K562 (cell line): ENCODE measurements around the gene AARSD1. TPM values are rescaled to one million over a fixed set of nuclear protein-coding genes. Genes with fewer than 3 reads are reported as not detected.

Experiments used
- ATAC-seq: fragments of 200-7000 bp; cut with Tn5 transposase; 3 replicates; pipeline ENCODE4 v1.9.1; 2020; ENCODE audit warnings: moderate library complexity
- BruUV-seq: library from RNA; stranded (reverse); fragments of 400-500 nt; replicated peaks from 2 replicates; lab custom pipeline; 2021; lab: Mats Ljungman, UMichigan
- CTCF ChIA-PET: fragments of 300-600 bp; formaldehyde crosslinking; extraction: SDS; loops from one replicate; lab custom pipeline; 2021; ENCODE audit warnings: low intra/inter-chr PET ratio; lab: Yijun Ruan, JAX
- POLR2A ChIA-PET: fragments of 300-600, 350-650 bp; sonication (Branson Sonifier 250); formaldehyde crosslinking; extraction: SDS; loops from one replicate; lab custom pipeline; 2021; ENCODE audit warnings: antibody characterized with exemption, inconsistent platforms; lab: Yijun Ruan, JAX
- DNase-seq, 4 experiments: peaks; one replicate each; pipeline versions ENCODE4 v3.0.0 to v3.0.0-alpha.2; 2011 to 2018; ENCODE audit warnings: low spot score in 3 of 4, mixed read lengths in 3 of 4; ENCODE audit errors: extremely low read depth in 1 of 4
- FAIRE-seq: peaks from 2 replicates; lab custom pipeline; 2011; peaks lifted over from hg19 to GRCh38; lab: Jason Lieb, UNC
- H2AFZ ChIP-seq: 2 replicates; pipeline ENCODE4 v1.6.0; 2011; ENCODE audit warnings: low read depth, low read length, control low read depth, inconsistent platforms
- H3K27ac ChIP-seq: fragments of 200-600 bp; 3 replicates; pipeline ENCODE4 v1.8.0; 2011; ENCODE audit warnings: low read depth, mild to moderate bottlenecking, control low read depth, inconsistent platforms, low read length, moderate library complexity, mixed read lengths; ENCODE audit errors: extremely low read depth
- H3K27me3 ChIP-seq, 2 experiments: fragments of 300-600 bp in 1 of 2; 2 replicates in 1 of 2; 3 replicates in 1 of 2; pipeline versions ENCODE4 v1.6.0 to v1.8.0; 2011; ENCODE audit warnings: inconsistent platforms in 2 of 2, low read length in 2 of 2, mild to moderate bottlenecking in 1 of 2, mixed read lengths in 1 of 2, moderate library complexity in 1 of 2; ENCODE audit not compliant: control insufficient read depth in 2 of 2, insufficient read depth in 2 of 2
- H3K36me3 ChIP-seq: fragments of 300-600 bp; 3 replicates; pipeline ENCODE4 v1.8.0; 2011; ENCODE audit warnings: mild to moderate bottlenecking, low read length, inconsistent platforms; ENCODE audit not compliant: control insufficient read depth, insufficient read depth
- H3K4me1 ChIP-seq, 2 experiments: fragments of 200-600 bp in 1 of 2; replicated peaks in 1 of 2; 2 replicates in 1 of 2; 3 replicates in 1 of 2; pipeline versions ENCODE4 v1.5.1 to v1.8.0; 2011; ENCODE audit warnings: inconsistent platforms in 2 of 2, low read length in 2 of 2, mild to moderate bottlenecking in 1 of 2, mixed read lengths in 1 of 2, moderate library complexity in 1 of 2; ENCODE audit not compliant: control insufficient read depth in 2 of 2, insufficient read depth in 2 of 2
- H3K4me2 ChIP-seq: 2 replicates; pipeline ENCODE4 v1.6.1; 2011; ENCODE audit warnings: low read length, control low read depth, inconsistent platforms, mixed read lengths; ENCODE audit not compliant: insufficient read depth
- H3K4me3 ChIP-seq: fragments of 200-600 bp; sonication (generic), shearing (Covaris generic); 2 replicates; pipeline ENCODE4 v1.5.1; 2016; ENCODE audit warnings: control low read depth, inconsistent platforms
- H3K79me2 ChIP-seq: fragments of 200-600 bp; 3 replicates; pipeline ENCODE4 v1.8.0; 2011; ENCODE audit warnings: low read length, inconsistent platforms; ENCODE audit not compliant: control insufficient read depth, insufficient read depth
- H3K9ac ChIP-seq, 2 experiments: 2 replicates each; pipeline versions ENCODE4 v1.6.0 to v1.6.1; 2011; ENCODE audit warnings: low read depth in 2 of 2, low read length in 2 of 2, control low read depth in 1 of 2, inconsistent platforms in 1 of 2, mild to moderate bottlenecking in 1 of 2, mixed read lengths in 1 of 2; ENCODE audit not compliant: insufficient read depth in 1 of 2
- H3K9me1 ChIP-seq: one replicate; pipeline ENCODE4 v1.6.0; 2011; ENCODE audit warnings: inconsistent platforms, mild to moderate bottlenecking, low read length, moderate library complexity; ENCODE audit not compliant: control insufficient read depth, insufficient read depth
- H3K9me3 ChIP-seq: replicated peaks from 2 replicates; pipeline ENCODE4 v1.5.1; 2011; ENCODE audit warnings: low read depth, low read length, inconsistent platforms; ENCODE audit not compliant: control insufficient read depth, insufficient read depth
- H4K20me1 ChIP-seq: replicated peaks from 2 replicates; pipeline ENCODE4 v1.6.1; 2011; ENCODE audit warnings: low read length, inconsistent platforms, mixed read lengths; ENCODE audit not compliant: control insufficient read depth, insufficient read depth
- BMI1 ChIP-seq: fragments of 150-350 bp; IDR thresholded peaks from 2 replicates; pipeline ENCODE4 v1.6.1; 2014; ENCODE audit warnings: low read length
- CREB3 ChIP-seq: fragments of 450-650 bp; conservative IDR thresholded peaks from 2 replicates; pipeline ENCODE4 v1.6.1; 2016; ENCODE audit warnings: missing genetic modification characterization, low read depth, mild to moderate bottlenecking, missing compliant biosample characterization, moderate library complexity
- ETS2 ChIP-seq: IDR thresholded peaks from 2 replicates; pipeline ENCODE4 v1.6.1; 2016; ENCODE audit warnings: borderline replicate concordance, missing genetic modification characterization, mild to moderate bottlenecking, moderate library complexity, missing compliant biosample characterization; ENCODE audit not compliant: poor library complexity, severe bottlenecking
- GTF2A2 ChIP-seq: IDR thresholded peaks from 2 replicates; pipeline ENCODE4 v1.6.1; 2016; ENCODE audit warnings: mild to moderate bottlenecking, missing genetic modification characterization, missing compliant biosample characterization
- POU5F1 ChIP-seq: fragments of 150-350 bp; IDR thresholded peaks from 2 replicates; pipeline ENCODE4 v1.6.1; 2014; ENCODE audit warnings: borderline replicate concordance, low read length, low read depth, mild to moderate bottlenecking; ENCODE audit not compliant: partially characterized antibody
- RBM14 ChIP-seq: fragments of 200-400 bp; formaldehyde crosslinking; IDR thresholded peaks from 2 replicates; pipeline ENCODE4 v1.6.1; 2018; ENCODE audit warnings: low read depth, mild to moderate bottlenecking, low read length, moderate library complexity, borderline replicate concordance; ENCODE audit not compliant: insufficient read depth
- SLC30A9 ChIP-seq: fragments of 250-450 bp; sonication (Bioruptor Pico); IDR thresholded peaks from 2 replicates; pipeline ENCODE4 v1.8.0; 2022; ENCODE audit warnings: mild to moderate bottlenecking, moderate library complexity
- SMARCA4 ChIP-seq: fragments of 450-650 bp; IDR thresholded peaks from 2 replicates; pipeline ENCODE4 v1.6.1; 2016
- SRSF7 ChIP-seq: fragments of 200-400 bp; formaldehyde crosslinking; optimal IDR thresholded peaks from 2 replicates; pipeline ENCODE3; 2017; ENCODE audit warnings: mild to moderate bottlenecking, low read depth, low read length
- STAG1 ChIP-seq: sonication (generic); formaldehyde crosslinking; IDR thresholded peaks from 2 replicates; pipeline ENCODE4 v1.5.0; 2020; ENCODE audit warnings: missing genetic modification reagents, borderline replicate concordance
- ZNF217 ChIP-seq: sonication (generic); formaldehyde crosslinking; IDR thresholded peaks from 2 replicates; pipeline ENCODE4 v1.8.0; 2022; ENCODE audit warnings: mild to moderate bottlenecking, missing genetic modification reagents
- WGBS: fragments of 100-300 bp; shearing (Covaris generic); methylation state at CpG from one replicate; pipeline ENCODE4 v1.1.6; 2016; ENCODE audit warnings: low coverage, mixed read lengths; ENCODE audit not compliant: insufficient coverage; ENCODE audit errors: missing lambda C conversion rate; 5-methylcytosine and 5-hydroxymethylcytosine counted together
- in situ Hi-C: fragments of 300-500 bp; cut with MboI; formaldehyde crosslinking; loops from 4 replicates; pipeline ENCODE4 v1.15.0; 2018; ENCODE audit warnings: inconsistent platforms, mixed read lengths
- intact Hi-C: fragments of 100-400 bp; cut with micrococcal nuclease; formaldehyde crosslinking; loops from 2 replicates; pipeline ENCODE4 v1.14.2; 2022
- polyA plus RNA-seq, 8 experiments: library from polyadenylated mRNA; depleted of rRNA in 4 of 8; stranded (reverse) in 5 of 8; unstranded in 3 of 8; fragments of >200 nt; fragmentation: Nextera tagmentation in 2 of 8; fragmentation: Illumina TruSeq in 1 of 8; extraction: Ambion mirVana in 2 of 8; extraction: Trizol in 1 of 8; gene quantifications; 2 replicates each; pipeline versions ENCODE4 v1.2.1 to v1.2.3, GENCODE V29; 2011 to 2014; ENCODE audit warnings: inconsistent platforms in 1 of 8, missing spikeins in 1 of 8
- total RNA-seq, 7 experiments: library from RNA; depleted of rRNA in 6 of 7; stranded (reverse); fragments of >200 nt in 6 of 7; fragmentation: Illumina TruSeq in 2 of 7; extraction: Trizol in 2 of 7; gene quantifications; 2 replicates each; pipeline versions ENCODE4 v1.2.1 to v1.2.3, GENCODE V29; 2011 to 2021; ENCODE audit warnings: low replicate concordance in 1 of 7

Gene AARSD1
- total and polyA plus RNA-seq, 9 of the 15 experiments (the other 6 are each of a cell fraction or from before 2014, with no cell fraction given) = 51.7 to 98.5 (median 68.6) TPM

DNA sequence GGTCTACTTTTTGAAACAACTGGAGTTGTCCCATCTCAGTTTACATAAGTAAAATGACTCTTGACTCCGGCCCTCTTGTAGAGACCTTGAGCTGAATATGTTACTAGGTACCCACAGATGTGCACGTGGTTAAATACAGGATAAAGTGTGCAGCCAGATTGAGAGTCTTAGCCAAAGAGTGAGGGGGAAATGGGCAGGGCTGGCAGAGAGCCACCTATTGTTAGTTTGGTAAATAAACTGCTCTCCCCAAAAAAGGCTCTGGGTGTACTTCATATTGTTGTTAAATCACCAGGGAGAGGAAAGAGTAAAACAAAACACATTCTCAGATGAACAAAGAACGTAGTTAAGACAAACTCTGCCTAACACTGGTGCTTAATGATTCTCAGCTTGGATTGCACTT is 43.3 kb downstream of the AARSD1 start:
- intact Hi-C loops = loop anchor here (5.0 kb wide), 1 partner anchor 39 kb away; no protein-coding TSS in a partner anchor
- POLR2A ChIA-PET = interaction anchor here (0.6 to 2.9 kb wide), 5 partner anchors 8 to 77 kb away, joined by 3 to 17 read pairs (median 4); no protein-coding TSS in a partner anchor

More for the DNA sequence above, 43.3 kb downstream of the AARSD1 start:
- H3K27ac ChIP-seq = no peak overlapping the region
- 37% methylated on average over 3 of the region's 3 CpGs for WGBS
- no peaks in the 10 kb centered on the region; a peak in 1 of 5 replicates for H3K4me1 ChIP-seq
- in situ Hi-C loops = loop anchor here (10.0 kb wide), 1 partner anchor 336 kb away; no protein-coding TSS in a partner anchor
- H2AFZ ChIP-seq = no peak overlapping the region
- H3K79me2 ChIP-seq = no peaks in the 10 kb centered on the region
- FAIRE-seq (no peak), ATAC-seq (no peak), DNase-seq (no peak)
- TF ChIP-seq ZNF217 (no peak), POU5F1 (no peak), SRSF7 (no peak), RBM14 (no peak), BMI1 (no peak), SLC30A9 (CRISPR knock-in tag) (no peak), STAG1 (no peak), CREB3 (tag) (no peak), ETS2 (no peak), GTF2A2 (no peak), SMARCA4 (no peak)
- CTCF ChIA-PET = no interaction called here
- no peaks in the 10 kb centered on the region for H3K27me3 ChIP-seq
- no peaks in the 10 kb centered on the region for H4K20me1 ChIP-seq
- BruUV-seq = no TSS peak
- no peaks in the 10 kb centered on the region for H3K9me3 ChIP-seq
- no peak overlapping the region for H3K4me3 ChIP-seq
- no peaks in the 10 kb centered on the region for H3K9me1 ChIP-seq
- H3K36me3 ChIP-seq = no peaks in the 10 kb centered on the region
- no peak overlapping the region for H3K9ac ChIP-seq
- no peak overlapping the region for H3K4me2 ChIP-seq
